Dermis blood vessel endothelial cell (primary cell): ENCODE data around the gene ELOVL5. TPM values are rescaled to one million over a fixed set of nuclear protein-coding genes. Genes with fewer than 3 reads are reported as not detected.
A peak's percentile ranks its signal among the peaks of the same experiment; 100 is the strongest.
"Not testable (repeated sequence)": the region's sequence is repeated elsewhere in the genome, so short reads cannot be mapped to it uniquely, and the experiment has no call there.

Source experiments
- DNase-seq: peaks from one replicate; pipeline ENCODE4 v3.0.0; 2010
- total RNA-seq: library from RNA; depleted of rRNA; stranded (reverse); fragments of >200 nt; gene quantifications from 2 replicates; pipeline ENCODE4 v1.2.3, GENCODE V29; 2014

The ELOVL5 gene
- total RNA-seq, 1 donor from 2014 or later = 74.2 TPM

DNA sequence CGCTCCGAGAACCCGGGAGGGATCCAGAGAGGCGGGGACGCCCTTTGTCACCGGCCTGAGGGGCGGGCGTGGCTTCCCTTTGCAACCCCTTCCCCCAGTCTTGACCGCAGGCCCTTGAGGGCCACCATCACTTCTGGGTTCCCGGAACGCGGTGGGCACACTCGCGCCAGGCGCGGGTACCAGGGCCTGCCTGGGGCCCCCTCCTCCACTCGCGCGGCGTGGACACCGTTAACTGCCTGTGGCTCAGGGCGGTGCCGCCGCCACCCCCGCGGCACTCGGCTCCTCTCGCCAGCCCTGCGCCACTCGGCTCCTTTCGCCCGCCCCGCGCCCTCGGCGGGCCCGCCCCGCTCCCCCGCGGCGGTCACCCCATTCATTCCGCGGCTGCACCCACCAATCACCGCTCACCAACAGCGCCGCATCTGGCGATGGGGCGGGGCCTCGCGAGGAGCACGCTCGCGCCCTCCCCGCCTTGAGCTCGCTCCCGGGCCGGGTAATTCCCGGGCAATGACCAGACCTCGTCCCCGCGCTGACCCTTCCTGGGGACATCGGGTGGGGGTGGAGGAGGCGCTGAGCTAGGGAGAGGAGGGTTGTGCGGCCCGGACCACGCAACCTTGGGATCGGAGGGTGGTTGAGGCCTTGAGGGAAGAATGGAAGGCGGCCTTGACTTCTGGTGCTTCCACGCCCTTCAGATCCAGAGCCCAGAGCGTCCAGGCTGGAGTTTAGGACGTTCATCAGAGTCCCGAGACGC is 10.5 kb upstream of the ELOVL5 start:
- peak; percentile 95 for DNase-seq

DNA sequence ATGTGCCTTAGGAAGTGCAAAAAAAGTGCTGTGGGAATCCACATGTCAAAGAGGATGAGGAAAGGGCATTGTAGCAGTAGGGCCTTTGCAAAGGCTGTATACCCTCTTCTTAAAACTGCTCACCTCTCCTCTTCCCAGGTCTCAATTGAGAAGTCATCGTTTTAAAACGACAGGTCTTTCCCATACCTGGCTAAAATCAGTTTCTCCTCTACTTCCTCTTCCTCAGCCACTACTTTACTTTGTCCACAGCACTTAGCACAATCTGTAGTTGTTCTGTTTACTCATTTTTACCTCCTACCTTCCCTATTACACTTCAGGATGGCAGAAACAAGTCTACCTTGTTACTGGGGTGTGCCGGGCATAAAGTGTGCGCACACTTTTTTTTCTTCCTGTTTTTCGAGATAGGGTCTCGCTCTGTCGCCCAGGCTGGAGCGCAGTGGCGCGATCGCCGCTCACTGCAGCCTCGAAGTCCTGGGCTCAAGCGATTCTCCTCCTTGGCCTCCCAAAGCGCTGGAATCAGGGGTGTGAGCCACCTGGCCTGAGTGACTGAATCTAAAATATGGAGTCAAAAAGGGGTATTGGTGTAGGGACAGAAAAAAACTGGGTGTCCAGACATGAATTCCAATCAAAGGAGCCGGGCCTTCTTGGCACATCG is 9.8 kb upstream of the ELOVL5 start:
- no peak for DNase-seq

DNA sequence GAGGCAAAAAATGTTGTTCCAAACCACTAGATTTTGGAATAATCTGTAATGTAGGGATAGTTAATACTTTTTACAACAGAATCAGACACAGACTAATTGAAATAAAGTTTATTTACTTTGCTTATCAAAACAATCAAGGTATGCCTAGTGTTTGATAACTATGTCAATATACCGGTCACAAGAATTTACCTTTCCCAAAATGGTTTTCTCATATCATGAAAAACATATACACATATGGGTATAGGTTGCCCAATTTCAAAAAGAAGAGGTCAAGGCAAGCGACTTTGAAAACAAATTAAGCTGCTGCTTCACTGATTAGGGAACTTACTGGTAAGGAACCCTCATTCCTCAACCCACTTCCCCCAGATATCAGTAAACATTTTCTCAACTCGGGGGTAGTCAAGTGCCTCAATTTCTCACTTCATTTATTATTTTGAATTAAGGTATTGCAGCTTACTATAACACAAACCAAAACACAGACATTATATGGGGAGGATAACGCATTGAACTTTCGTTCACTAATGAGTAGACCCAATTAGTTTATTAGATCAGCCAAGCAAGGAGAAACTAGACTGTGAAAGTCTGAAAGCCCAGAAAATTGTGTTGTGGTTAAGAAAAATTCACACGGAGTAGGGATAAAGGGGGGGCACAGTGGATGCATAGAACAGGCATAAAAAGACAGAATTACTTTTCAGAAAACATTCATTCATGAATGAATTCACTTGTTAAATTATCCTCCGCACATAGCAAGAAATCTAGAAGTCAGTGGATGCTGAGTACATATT is 9.0 kb upstream of the ELOVL5 start:
- DNase-seq = no peak

DNA sequence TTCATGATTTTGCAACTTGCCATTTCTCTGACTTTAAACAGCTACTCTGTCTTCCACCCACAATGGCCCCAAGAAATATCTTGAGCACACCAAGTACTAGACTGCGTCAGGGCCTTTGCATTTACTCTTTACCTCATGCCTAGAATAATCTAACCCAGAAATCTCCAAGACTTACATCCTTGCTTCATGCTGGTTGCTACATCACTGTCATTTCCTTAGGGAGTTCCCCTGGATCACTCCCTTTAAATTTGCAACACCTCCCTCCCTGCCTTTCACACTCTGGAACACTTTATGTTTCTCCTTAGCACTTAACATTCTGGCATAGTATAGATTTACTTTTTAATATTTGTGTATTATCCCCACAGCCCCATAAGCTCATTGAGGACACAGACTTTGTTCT is 4.9 kb upstream of the ELOVL5 start:
- DNase-seq = no peak

DNA sequence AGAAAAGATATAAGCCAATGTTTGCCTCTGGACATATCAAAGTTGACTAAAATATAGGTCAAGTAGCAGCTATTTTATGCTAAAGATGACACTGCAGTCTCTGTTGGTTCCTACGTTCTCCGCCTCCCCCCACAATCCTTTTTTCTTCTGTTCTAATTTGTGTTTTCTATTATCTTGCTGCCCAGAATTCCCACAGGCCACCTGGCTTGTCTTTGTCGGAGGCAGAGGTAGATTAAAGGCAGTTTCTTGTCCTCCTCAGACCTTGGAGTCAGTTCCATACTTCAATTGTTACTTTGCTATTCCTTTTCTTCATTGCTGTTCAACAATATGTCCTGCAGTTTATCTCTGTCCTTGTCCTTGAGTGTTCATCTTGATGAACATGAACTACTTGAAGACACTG is 3.6 kb upstream of the ELOVL5 start:
- DNase-seq = no peak

DNA sequence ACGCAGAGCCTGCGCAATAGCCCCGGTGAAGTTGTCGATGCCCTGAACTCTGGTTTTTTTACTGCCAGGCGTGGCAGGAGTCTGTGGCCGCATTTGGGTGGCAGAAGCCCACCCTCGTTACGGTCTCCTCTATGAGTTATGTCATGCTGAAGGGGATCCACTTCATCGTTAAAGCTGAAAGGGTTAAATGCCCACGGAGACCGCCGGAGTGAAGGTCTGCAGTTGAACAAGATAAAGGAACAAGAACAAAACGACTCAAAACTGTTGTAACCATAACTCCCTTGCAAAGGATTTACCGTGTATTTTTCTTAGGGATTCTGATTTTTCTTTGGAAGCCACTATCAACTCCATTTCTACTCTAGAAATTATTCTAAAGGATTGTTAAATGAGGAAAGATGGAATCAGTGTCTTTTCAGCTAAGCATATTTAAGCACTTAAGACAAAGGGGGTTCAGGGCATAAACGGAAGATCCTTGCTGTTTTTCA is 501 bp upstream of the ELOVL5 start:
- DNase-seq = no peak

DNA sequence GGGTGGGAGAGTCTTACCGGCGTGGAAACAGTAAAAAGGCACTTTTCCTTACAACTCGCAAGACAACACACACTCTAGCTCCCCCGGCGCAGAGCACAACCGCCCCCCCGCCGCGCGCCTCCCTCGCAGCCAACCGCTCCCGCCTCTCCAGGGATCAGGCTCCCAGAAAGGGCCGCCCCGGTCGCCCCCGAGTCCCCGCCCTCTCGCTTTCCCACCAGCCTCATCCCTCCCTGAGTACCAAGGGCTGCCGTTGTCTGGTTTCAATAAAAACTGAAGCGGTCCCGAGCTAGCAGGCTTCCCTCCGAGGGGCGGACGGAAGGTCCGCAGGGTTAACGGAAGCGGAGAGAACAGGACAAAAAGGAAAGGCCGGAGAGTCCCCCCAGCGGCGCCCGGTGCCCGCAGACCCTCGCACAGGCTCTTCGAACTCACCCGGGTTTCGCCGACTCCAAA is 804 bp downstream of the ELOVL5 start:
- peak; percentile 67 for DNase-seq

DNA sequence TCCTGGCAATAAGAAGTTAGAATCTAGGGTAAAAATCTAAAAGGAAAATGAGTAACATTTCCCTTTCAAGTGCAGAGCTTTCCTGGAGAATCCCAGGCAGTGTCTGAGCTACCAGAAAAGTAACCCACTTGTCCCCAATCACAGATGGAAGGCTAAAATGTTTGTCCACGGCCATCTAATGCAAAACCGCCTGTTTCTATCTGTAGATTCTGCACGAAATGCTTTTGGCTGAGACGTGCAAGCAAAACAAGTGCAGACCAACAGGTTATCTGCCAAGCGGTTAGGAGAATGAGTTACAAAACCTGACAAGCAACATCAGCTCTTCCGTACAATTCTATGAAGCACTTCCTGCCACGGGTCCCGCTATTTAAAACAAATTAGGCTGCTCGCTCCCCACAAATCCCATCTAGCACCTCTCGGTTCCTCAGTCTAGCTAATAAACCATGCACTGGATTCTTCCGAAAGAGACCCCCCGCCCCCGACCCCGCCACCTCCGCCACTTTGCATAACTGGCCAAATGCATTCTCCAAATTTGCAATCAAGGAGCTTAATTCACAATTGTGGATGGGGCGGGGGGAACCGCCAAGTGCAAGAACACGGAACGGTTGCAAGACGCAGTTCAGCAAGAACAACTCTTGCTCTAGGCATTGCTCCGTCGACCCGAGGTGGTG is 1.4 kb downstream of the ELOVL5 start:
- DNase-seq = peak; percentile 55

DNA sequence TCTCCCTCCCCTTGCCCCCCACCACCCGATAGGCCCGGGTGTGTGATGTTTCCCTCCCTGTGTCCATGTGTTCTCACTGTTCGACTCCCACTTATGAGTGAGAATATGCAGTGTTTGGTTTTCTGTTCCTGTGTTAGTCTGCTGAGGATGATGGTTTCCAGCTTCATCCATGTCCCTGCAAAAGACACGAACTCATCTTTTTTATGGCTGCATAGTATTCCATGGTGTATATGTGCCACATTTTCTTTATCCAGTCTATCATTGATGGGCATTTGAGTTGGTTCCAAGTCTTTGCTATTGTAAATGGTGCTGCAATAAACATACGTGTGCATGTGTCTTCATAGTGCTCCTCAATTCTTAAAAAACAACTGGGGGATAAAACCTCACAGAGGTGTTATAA is 2.7 kb downstream of the ELOVL5 start:
- DNase-seq = not testable (repeated sequence)

DNA sequence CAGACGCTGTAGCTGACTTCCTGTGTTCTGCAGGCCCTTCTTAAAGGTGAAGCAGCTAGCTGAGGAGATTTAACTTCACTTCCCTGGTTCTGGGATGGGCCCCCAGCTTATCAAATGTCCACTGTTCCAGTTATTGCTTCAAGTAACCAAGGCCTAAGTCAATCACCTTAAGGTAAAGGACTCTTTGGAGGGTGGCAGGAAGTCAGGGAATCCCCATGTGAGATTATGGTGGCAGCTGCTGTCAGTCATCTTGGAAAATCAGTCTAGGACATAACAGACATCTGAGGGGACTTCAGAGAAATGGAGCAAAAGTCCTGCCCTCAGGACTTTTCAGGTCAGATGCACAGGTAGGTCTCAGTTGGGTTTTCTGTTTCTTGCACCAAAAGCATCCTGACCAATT is 3.8 kb downstream of the ELOVL5 start:
- no peak for DNase-seq

DNA sequence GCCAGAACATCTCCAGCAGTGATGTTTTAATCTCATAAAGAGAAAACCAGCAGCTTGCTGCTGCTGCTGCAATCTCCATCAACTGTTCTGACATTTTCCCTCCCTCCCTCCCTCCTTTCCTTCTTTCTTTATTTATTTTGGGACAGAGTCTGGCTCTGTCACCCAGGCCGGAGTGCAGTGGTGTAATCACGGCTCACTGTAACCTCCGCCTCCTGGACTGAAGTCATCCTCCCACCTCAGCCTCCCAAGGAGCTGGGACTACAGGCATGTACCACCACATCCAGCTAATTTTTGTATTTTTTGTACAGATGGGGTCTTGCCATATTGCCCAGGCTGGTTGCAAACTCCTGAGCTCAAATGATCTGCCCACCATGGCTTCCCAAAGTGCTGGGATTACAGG is 5.7 kb downstream of the ELOVL5 start:
- no peak for DNase-seq

DNA sequence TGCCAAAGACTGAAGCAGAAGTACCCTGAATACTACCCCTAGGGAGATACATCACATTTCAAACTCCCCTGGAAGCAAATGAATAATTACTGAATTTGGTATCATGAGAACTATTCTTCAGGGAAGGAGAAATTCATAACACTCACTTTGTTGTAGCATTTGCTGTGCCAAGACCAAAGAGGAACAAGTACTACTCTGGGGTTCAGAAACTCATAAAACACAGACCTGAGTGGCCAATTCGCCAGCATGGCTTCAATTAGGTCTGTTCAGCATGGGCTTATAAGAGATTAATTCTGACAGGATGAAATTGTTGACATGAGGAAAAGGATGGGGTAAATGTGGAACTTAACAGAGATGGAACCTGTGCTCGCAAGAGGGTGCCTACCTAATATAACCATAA is 6.5 kb downstream of the ELOVL5 start:
- DNase-seq = no peak

DNA sequence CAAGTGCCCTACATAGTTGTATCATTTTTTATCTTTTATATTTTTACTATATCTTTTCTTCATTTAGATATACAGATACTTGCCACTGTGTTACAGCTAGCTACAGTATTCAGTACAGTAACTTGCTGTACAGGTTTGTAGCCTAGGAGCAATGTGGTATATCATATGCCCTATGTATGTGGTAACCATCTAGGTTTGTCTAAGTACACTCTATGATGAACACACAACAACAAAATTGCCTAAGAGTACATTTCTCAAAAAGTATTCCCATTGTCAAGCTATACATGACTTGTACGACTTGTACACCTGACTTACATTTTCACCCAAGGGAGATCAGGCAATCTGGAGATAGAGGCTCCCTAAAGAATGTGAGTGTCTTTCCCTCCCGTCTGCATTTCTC is 8.2 kb downstream of the ELOVL5 start:
- no peak for DNase-seq

DNA sequence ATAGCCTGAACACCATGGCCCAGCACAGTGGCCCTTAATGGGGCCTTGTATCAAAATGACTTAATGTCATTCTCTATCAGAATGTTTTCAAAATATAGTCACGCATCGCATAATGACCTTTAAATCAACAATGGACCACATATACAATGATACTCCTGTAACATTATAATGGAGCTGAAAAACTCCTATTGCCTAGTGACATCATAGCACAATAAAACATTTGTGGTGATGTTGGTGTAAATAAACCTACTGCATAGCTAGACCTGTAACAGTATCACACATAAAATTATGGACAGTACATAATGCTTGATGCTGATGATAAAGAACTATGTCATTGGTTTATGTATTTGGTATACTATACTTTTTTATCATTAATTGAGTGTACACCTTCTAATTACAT is 9.3 kb downstream of the ELOVL5 start:
- no peak for DNase-seq

DNA sequence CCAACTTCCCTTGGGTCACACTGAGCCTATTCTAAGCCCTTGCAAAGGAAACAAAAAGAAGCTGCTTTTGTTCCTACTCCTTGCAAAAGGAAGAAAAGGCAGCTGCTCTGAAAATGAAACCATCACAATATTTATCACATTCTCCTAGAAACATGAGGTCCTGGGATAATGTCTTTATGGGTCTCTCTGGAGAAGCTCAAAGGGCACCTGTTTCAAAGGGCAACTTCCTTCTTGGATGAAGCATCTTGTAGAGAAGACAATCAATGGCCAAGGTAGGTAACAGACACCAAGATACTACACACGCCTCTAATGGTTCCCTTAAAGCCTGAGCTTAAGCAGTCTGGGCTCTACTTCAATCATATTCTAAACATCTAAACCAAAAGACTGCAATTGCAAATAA is 10.4 kb downstream of the ELOVL5 start:
- no peak for DNase-seq

DNA sequence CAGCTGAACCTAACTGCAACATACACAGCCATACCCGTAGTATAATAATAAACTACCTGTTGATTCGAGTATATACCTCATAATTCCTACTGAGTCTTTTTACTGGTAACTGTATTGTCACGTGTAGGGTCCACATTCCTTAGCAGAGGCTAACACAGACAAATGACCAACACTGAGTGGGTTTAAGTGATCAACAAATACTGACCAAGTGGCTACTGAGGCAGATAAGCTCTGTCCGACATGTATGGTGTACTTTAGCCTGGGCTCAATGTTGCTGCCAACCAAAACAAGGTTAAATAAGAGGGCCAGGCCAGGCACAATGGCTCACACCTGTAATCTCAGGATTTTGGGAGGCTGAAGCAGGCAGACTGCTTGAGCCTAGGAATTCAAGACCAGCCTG is 12.7 kb downstream of the ELOVL5 start:
- DNase-seq = no peak

DNA sequence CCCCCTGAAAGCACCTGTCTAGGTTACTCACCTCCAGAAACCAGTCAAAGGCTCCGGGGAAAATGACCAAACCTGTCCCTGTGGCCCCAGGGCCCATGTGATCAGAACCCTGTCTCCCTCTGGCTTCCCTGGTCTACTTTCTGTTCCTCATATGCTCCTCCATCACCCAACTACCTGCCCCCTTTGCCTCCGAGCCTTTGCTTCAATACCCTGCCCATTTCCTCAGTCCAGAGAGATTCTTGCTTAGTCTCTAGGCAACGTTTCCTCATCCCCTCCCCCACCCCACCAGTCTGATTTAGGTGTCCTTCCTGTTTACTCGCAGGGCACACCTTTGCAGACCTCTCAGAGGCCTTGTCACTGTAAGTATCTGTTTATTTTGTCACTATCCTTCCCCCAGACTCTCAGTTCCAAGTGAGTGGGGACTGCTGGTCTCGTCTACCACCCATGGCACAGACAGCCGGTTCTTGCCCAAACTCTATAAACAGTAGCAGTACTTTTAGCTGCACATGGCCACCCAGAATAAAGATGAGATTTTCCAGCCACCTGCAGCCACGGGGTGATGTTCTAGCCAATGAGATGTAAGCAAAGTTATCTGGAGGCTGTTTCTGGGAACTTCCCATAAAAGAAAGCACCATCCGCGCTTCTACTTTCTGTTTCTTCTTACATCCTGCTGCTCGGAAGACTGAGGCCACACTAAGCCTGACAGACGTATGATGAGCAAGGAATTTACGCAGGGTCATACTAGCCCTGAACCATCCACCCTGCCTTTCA is 13.3 kb downstream of the ELOVL5 start:
- DNase-seq = peak; percentile 37

DNA sequence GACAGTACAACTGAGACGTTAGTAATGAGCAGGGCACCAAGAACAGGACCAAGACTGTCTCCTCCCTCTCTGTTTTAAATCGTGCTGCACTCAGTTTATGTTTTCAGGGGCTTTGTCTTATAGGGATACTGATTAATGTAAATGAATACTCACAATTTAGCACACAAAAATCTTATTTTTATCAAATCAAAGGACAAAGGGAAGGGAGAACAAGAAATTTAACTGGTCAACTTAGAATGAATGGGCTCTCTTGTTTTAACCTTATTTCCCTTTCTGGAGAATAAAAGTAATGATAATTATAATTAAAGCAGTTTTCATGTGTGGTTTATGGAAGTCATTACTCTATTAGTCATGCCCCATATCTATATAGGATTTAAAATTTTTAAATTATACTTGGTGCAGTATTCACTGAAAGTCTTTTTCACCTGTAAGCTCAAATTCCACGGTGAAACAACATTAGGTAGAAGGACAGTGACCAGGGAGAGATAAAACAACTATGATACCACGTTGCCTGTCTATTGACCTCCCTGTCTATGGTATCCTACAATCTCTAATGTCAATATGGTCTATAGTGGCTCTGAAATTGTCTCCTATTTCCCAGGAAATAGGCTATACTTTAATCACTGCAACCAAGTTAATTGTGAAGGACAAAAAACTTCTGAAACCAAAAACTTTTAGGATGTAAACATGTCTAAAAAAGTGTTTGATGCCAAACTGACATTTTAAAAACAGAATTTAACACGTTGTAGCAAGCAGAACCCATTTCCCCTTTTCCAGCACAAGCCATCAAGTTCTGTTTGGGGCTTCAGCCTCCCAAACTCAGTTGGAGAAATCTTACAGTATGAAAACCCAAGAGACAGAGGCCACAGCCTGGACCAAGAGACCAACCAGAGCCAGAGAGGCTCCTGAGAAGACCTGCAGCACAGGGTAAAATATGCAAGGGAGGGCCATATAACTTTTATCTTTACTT is 15.0 kb downstream of the ELOVL5 start:
- DNase-seq = no peak

DNA sequence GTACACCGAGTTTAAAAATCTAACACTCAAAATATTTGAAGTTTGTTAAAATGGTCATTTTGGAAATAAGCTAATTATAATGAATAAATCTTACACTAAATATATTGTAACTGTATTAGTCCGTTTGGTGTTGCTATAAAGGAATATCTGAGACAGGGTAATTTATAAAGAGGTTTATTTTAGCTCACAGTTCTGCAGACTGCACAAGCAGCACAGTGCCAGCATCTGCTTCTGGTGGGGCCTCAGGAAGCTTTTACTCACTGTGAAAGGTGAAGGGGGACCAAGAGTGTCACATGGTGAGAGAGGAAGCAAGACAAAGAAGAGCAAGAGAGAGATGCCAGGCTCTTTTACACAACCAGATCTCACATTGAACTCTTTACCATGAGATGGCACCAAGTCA is 17.1 kb downstream of the ELOVL5 start:
- no peak for DNase-seq

DNA sequence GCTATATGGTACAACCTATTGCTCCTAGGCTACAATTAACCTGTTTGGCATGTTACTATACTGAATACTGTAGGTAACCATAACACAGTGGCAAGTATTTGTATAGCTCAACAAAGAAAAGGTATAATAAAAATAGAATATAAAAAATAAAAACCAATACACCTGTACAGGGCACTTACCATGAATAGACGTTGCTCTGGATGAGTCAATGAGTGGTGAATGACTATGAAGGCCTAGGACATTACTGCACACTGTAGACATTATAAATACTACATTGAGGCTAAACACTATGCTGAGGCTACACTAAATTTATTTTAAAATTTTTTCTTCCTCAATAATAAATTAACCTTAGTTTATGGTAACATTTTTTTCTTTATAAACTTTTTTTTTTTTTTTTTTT is 18.6 kb downstream of the ELOVL5 start:
- DNase-seq = no peak

DNA sequence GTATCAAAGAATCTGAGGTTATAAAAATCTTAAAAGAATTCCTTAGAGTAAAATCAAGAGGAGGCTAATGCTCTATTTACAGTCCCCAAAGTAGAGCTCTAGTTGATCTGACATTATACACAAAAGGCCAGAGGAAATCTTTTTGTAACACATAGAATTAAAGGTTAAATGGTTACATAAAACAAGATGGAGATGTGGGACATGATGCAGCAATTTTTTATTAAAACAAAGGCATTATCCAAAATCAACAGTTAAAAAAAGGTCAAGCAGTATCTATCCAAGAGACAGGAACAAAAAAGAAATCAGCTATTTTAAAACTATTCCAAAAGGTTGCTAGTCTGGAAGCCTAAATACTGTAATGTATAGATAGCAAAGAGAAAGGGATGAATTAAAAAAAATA is 20.4 kb downstream of the ELOVL5 start:
- no peak for DNase-seq
